ENCODE data around the gene TIGAR. TPM values are rescaled to one million over a fixed set of nuclear protein-coding genes. Genes with fewer than 3 reads are reported as not detected.

The TIGAR gene
- 10 to 100 TPM in 3 of 6 donors, 1 to 10 TPM in 3; 4.9 to 19.5 (median 10.4) TPM for total RNA-seq

GRCh38 chr12:4320853-4321701 is at the start of gene TIGAR:
Gene TIGAR (plus strand): TSS chr12:4321213. CDS start chr12:4321272, 59 bp downstream.
- TF ChIP-seq POLR2A (IDR thresholded peaks at IDR 0.05) (peak in 3 of 4 donors; percentile 82 to 96 (median 90)), EP300 (IDR thresholded peaks at IDR 0.05) (peak in 1 of 4 donors; percentile 56), POLR2AphosphoS5 (IDR thresholded peaks at IDR 0.05) (peak; percentile 83 to 87)
- TF ChIP-seq, protein P1, sequence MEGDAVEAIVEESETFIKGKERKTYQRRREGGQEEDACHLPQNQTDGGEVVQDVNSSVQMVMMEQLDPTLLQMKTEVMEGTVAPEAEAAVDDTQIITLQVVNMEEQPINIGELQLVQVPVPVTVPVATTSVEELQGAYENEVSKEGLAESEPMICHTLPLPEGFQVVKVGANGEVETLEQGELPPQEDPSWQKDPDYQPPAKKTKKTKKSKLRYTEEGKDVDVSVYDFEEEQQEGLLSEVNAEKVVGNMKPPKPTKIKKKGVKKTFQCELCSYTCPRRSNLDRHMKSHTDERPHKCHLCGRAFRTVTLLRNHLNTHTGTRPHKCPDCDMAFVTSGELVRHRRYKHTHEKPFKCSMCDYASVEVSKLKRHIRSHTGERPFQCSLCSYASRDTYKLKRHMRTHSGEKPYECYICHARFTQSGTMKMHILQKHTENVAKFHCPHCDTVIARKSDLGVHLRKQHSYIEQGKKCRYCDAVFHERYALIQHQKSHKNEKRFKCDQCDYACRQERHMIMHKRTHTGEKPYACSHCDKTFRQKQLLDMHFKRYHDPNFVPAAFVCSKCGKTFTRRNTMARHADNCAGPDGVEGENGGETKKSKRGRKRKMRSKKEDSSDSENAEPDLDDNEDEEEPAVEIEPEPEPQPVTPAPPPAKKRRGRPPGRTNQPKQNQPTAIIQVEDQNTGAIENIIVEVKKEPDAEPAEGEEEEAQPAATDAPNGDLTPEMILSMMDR (IDR thresholded peaks at IDR 0.05), result peak in 1 of 6 experiments; percentile 9
- Histone ChIP-seq H3K27me3 (no peaks in the 10 kb centered on the region), H3K9me3 (no peaks in the 10 kb centered on the region), H3K4me3 (peak within 1 kb of the TSS; percentile 84 to 97 (median 88)), H3K36me3 (no peaks in the 10 kb centered on the region), H3K4me1 (peaks cover 6 to 24% (median 12%) of the 10 kb centered on the region in 4 donors), H3K27ac (peak within 1 kb of the TSS; percentile 87 to 94 (median 88))
- WGBS, 2 donors, result 0% methylated on average over 10 to 32 of the region's 76 CpGs
- ATAC-seq (ENCODE audit: low FRiP score in 2 of 2), result peak; percentile 100
- peak; percentile 95 to 98 for DNase-seq

DNA sequence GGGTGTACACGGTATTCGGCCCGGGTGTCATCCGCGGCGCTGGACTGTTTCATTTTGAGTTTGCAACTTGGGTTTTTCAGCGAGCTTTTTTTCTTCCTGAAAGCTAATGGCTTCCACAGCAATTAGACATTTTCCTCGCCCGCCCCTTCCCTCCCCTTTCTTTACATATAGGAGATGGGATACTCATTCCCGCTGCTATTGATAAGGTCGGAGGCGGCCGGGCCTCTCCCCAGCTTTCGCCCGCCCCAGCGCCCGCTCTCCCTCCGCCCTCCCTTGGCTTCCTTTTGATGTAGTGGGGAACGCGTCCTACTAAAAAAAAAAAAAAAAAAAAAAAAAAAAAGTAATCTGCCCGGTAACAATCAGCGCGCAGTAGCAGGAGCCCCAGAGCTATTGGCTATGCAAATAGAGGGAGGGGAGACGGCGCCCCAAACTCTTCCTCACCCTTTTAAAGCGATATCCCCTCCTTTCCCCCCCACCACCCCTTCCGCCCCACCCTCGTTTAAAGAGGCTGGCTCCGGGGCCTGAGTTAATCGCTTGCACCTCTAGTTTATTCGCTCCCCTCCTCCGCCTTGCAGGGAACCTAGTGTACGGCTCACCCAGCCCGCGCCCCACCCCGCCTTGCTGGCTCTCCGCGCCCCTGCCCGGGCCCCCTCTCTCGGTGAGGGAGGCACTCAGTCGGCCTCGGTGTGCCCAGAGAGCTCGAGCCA is 49.1 kb upstream of the TIGAR start:
- no peaks in the 10 kb centered on the region for H3K9me3 ChIP-seq
- ATAC-seq (ENCODE audit: low FRiP score in 2 of 2) (peak; percentile 64 to 75), DNase-seq (peak; percentile 80 to 92)
- no peaks in the 10 kb centered on the region for H3K36me3 ChIP-seq
- H3K27ac ChIP-seq, result peak overlapping the region; percentile 64 to 92 (median 82)
- 1 to 2% methylated on average over 33 to 42 of the region's 43 CpGs for WGBS, 2 donors
- TF ChIP-seq, protein P1 (IDR thresholded peaks at IDR 0.05), result no peak
- TF ChIP-seq POLR2A (IDR thresholded peaks at IDR 0.05), result peak in 1 of 4 donors; percentile 29
- TF ChIP-seq EP300 (IDR thresholded peaks at IDR 0.05), result no peak
- peak in 1 of 2 donors; percentile 56 for TF ChIP-seq POLR2AphosphoS5 (IDR thresholded peaks at IDR 0.05)
- H3K27me3 ChIP-seq, result peaks cover 1 to 38% (median 20%) of the 10 kb centered on the region in 4 donors
- H3K4me1 ChIP-seq, result peaks cover 61 to 83% (median 68%) of the 10 kb centered on the region in 4 donors
- H3K4me3 ChIP-seq, result peak overlapping the region; percentile 22 to 74 (median 66)

- Histone ChIP-seq H3K27me3 (peaks cover 1 to 38% (median 20%) of the 10 kb centered on the region in 4 donors), H3K36me3 (no peaks in the 10 kb centered on the region), H3K27ac (peak overlapping the region; percentile 64 to 92 (median 82)), H3K4me1 (peaks cover 66 to 91% (median 72%) of the 10 kb centered on the region in 4 donors), H3K4me3 (peak overlapping the region; percentile 7 to 74 (median 66)), H3K9me3 (no peaks in the 10 kb centered on the region)
- peak; percentile 52 to 87 for DNase-seq
- WGBS, 2 donors, result 2 to 5% methylated on average over 30 to 62 of the region's 62 CpGs
- peak in 1 of 2 donors; percentile 18 for TF ChIP-seq POLR2AphosphoS5 (IDR thresholded peaks at IDR 0.05)
- peak in 1 of 4 donors; percentile 29 for TF ChIP-seq POLR2A (IDR thresholded peaks at IDR 0.05)
- TF ChIP-seq EP300 (IDR thresholded peaks at IDR 0.05), result no peak
- ATAC-seq (ENCODE audit: low FRiP score in 2 of 2), result peak in 1 of 2 donors; percentile 9
These were observed 48.4 kb upstream of the TIGAR start for GRCh38 chr12:4272424-4273272.

DNA sequence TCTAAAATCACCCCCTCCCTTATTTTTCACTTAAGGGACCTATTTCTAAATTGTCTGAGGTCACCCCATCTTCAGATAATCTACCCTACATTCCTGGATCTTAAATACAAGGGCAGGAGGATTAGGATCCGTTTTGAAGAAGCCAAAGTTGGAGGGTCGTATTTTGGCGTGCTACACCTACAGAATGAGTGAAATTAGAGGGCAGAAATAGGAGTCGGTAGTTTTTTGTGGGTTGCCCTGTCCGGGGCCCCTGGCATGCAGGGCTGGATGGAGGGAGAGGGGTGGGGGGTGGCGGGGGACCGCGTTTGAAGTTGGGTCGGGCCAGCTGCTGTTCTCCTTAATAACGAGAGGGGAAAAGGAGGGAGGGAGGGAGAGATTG is 47.8 kb upstream of the TIGAR start:
- 0 to 2% methylated on average over 10 of the region's 10 CpGs for WGBS, 2 donors

More for the DNA sequence above, 47.8 kb upstream of the TIGAR start:
- peak overlapping the region in 3 of 4 donors; percentile 62 to 74 (median 71) for H3K4me3 ChIP-seq
- DNase-seq (no peak), ATAC-seq (ENCODE audit: low FRiP score in 2 of 2) (no peak)
- TF ChIP-seq POLR2AphosphoS5 (IDR thresholded peaks at IDR 0.05) (no peak), EP300 (IDR thresholded peaks at IDR 0.05) (no peak), POLR2A (IDR thresholded peaks at IDR 0.05) (no peak)
- TF ChIP-seq, protein P1 (IDR thresholded peaks at IDR 0.05), result no peak
- peak overlapping the region in 3 of 4 donors; percentile 85 to 92 (median 87) for H3K27ac ChIP-seq
- H3K27me3 ChIP-seq, result peaks cover 1 to 38% (median 20%) of the 10 kb centered on the region in 4 donors
- no peaks in the 10 kb centered on the region for H3K36me3 ChIP-seq
- H3K9me3 ChIP-seq, result no peaks in the 10 kb centered on the region
- H3K4me1 ChIP-seq, result peaks cover 70 to 97% (median 78%) of the 10 kb centered on the region in 4 donors
